ENCODE data around the gene PSMC4. TPM values are rescaled to one million over a fixed set of nuclear protein-coding genes. Genes with fewer than 3 reads are reported as not detected.

The PSMC4 gene
- polyA plus RNA-seq, 4 donors = 70.4 to 111 (median 91.6) TPM

DNA sequence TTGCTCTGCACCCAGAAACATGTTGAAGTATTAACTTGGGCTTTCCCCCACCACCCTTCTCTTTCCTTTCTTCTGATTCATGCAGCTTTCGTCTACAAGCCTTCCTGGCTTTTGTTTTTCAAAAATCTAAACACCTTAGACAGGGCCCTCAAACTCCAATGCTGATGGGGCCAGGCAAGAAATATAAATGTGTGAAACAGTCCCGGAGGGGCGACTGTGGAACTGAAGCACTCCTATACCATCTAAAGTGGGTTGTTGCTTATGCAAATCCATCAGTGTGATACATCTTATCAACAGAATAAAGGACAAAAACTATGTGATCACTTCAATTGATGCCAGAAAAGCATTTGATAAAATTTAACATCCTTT is 42.6 kb upstream of the PSMC4 start:
- WGBS, 3 donors = 89 to 93% (median 92%) methylated on average over 3 of the region's 3 CpGs
- H3K4me3 ChIP-seq (ENCODE audit: low read depth in 1 of 3, low read length in 3 of 3) = no peak overlapping the region

DNA sequence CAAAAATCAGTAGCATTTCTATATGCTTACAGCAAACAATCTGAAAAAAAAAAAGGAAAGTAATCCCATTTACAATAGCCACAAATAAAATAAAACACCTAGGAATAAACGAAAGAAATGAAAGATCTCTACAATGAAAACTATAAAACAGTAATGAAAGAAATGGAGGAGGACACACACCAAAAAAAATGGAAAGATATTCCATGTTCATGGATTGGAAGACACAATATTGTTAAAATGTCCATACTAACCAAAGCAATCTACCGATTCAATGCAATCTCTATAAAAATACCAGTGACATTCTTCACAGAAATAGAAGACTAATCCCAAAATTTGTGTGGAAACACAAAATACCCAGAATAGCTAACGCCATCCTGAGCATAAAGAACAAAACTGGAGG is 41.2 kb upstream of the PSMC4 start:
- Histone ChIP-seq H3K27ac (ENCODE audit: low read depth in 1 of 3, low read length in 2 of 3) (no peak overlapping the region), H3K4me3 (ENCODE audit: low read depth in 1 of 3, low read length in 3 of 3) (no peak overlapping the region), H3K4me1 (ENCODE audit: control insufficient read depth in 3 of 3, insufficient read depth in 2 of 3, low read depth in 1 of 3, low read length in 2 of 3) (peaks cover 0 to 3% (median 2%) of the 10 kb centered on the region in 3 donors), H3K27me3 (ENCODE audit: control insufficient read depth in 3 of 3, insufficient read depth in 3 of 3, low read length in 3 of 3) (peaks cover 0 to 2% (median 0%) of the 10 kb centered on the region in 3 donors), H3K36me3 (ENCODE audit: control insufficient read depth in 3 of 3, insufficient read depth in 2 of 3, low read depth in 1 of 3, low read length in 3 of 3) (peaks cover 0 to 19% (median 0%) of the 10 kb centered on the region in 3 donors), H3K9me3 (ENCODE audit: control insufficient read depth in 2 of 2, insufficient read depth in 1 of 2, low read depth in 1 of 2, low read length in 1 of 2) (no peaks in the 10 kb centered on the region)
- FAIRE-seq (no peak), DNase-seq (no peak)
- 85 to 94% (median 92%) methylated on average over 3 of the region's 3 CpGs for WGBS, 3 donors

More for the DNA sequence above, 42.6 kb upstream of the PSMC4 start:
- Histone ChIP-seq H3K36me3 (ENCODE audit: control insufficient read depth in 3 of 3, insufficient read depth in 2 of 3, low read depth in 1 of 3, low read length in 3 of 3) (peaks cover 0 to 19% (median 0%) of the 10 kb centered on the region in 3 donors), H3K27me3 (ENCODE audit: control insufficient read depth in 3 of 3, insufficient read depth in 3 of 3, low read length in 3 of 3) (peaks cover 0 to 2% (median 0%) of the 10 kb centered on the region in 3 donors), H3K9me3 (ENCODE audit: control insufficient read depth in 2 of 2, insufficient read depth in 1 of 2, low read depth in 1 of 2, low read length in 1 of 2) (no peaks in the 10 kb centered on the region), H3K27ac (ENCODE audit: low read depth in 1 of 3, low read length in 2 of 3) (no peak overlapping the region), H3K4me1 (ENCODE audit: control insufficient read depth in 3 of 3, insufficient read depth in 2 of 3, low read depth in 1 of 3, low read length in 2 of 3) (no peaks in the 10 kb centered on the region)
- DNase-seq = no peak
- no peak for FAIRE-seq

- Histone ChIP-seq H3K4me3 (ENCODE audit: low read depth in 1 of 3, low read length in 3 of 3) (peak within 1 kb of the TSS in 1 of 3 donors; percentile 36), H3K4me1 (ENCODE audit: control insufficient read depth in 3 of 3, insufficient read depth in 2 of 3, low read depth in 1 of 3, low read length in 2 of 3) (peaks cover 0 to 22% (median 2%) of the 10 kb centered on the region in 3 donors), H3K27ac (ENCODE audit: low read depth in 1 of 3, low read length in 2 of 3) (peak within 1 kb of the TSS in 1 of 3 donors; percentile 63), H3K9me3 (ENCODE audit: control insufficient read depth in 2 of 2, insufficient read depth in 1 of 2, low read depth in 1 of 2, low read length in 1 of 2) (peaks cover 0 to 2% of the 10 kb centered on the region in 2 donors), H3K36me3 (ENCODE audit: control insufficient read depth in 3 of 3, insufficient read depth in 2 of 3, low read depth in 1 of 3, low read length in 3 of 3) (peaks cover 0 to 3% (median 0%) of the 10 kb centered on the region in 3 donors), H3K27me3 (ENCODE audit: control insufficient read depth in 3 of 3, insufficient read depth in 3 of 3, low read length in 3 of 3) (peaks cover 0 to 2% (median 0%) of the 10 kb centered on the region in 3 donors)
- no peak for FAIRE-seq
- peak; percentile 56 to 78 for DNase-seq
- 76 to 80% (median 79%) methylated on average over 5 of the region's 5 CpGs for WGBS, 3 donors
Observed at GRCh38 chr19:39934584-39935363, 36.2 kb upstream of the PSMC4 start, which contains the start of gene FCGBP. TSS of gene FCGBP (minus strand) at chr19:39934634.

DNA sequence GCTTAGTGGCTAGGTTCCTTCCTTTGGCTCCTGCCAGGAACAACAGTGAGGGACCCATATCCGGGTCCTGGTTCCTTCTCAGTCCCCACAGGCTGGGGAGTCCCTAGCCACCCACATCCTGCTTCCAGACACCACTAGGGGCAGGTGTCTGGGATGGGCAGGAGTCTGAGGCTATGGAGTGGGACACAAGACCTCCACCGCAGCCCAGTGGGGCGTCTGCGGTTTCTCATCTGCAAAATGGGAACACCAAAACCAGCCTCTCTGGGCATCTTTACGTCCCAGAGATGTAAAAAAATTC is 35.7 kb upstream of the PSMC4 start:
- Histone ChIP-seq H3K27ac (ENCODE audit: low read depth in 1 of 3, low read length in 2 of 3) (peak overlapping the region in 2 of 3 donors; percentile 36 to 63), H3K9me3 (ENCODE audit: control insufficient read depth in 2 of 2, insufficient read depth in 1 of 2, low read depth in 1 of 2, low read length in 1 of 2) (peaks cover 0 to 3% of the 10 kb centered on the region in 2 donors), H3K27me3 (ENCODE audit: control insufficient read depth in 3 of 3, insufficient read depth in 3 of 3, low read length in 3 of 3) (peaks cover 0 to 2% (median 0%) of the 10 kb centered on the region in 3 donors), H3K36me3 (ENCODE audit: control insufficient read depth in 3 of 3, insufficient read depth in 2 of 3, low read depth in 1 of 3, low read length in 3 of 3) (peaks cover 0 to 3% (median 0%) of the 10 kb centered on the region in 3 donors), H3K4me3 (ENCODE audit: low read depth in 1 of 3, low read length in 3 of 3) (no peak overlapping the region), H3K4me1 (ENCODE audit: control insufficient read depth in 3 of 3, insufficient read depth in 2 of 3, low read depth in 1 of 3, low read length in 2 of 3) (peaks cover 0 to 22% (median 2%) of the 10 kb centered on the region in 3 donors)
- WGBS, 3 donors = 86 to 96% (median 91%) methylated on average over 5 of the region's 5 CpGs
- DNase-seq (no peak), FAIRE-seq (no peak)

DNA sequence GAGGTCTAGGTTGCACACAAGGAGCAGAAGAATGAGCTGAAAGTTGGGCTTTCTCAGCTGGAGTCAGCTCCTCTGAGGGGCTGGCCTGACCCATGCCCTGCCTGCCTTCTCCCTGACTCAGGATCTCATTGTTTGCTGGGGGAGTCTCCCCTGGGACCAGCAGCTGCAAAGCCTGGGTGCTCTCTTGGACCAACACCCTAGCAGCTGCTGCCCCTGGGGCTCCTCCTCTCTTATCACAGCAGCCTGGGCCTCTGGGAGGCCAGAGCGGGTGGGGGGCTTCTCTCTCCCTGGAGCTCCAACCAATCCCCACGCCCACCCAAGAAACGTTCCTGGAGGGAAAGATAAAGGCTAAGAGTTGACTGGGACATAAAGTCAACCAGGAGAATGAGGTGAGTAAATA is 34.9 kb upstream of the PSMC4 start:
- peak overlapping the region in 2 of 3 donors; percentile 36 to 63 for H3K27ac ChIP-seq (ENCODE audit: low read depth in 1 of 3, low read length in 2 of 3)
- WGBS, 3 donors = 6 to 45% (median 25%) methylated on average over 3 of the region's 3 CpGs
- no peak for FAIRE-seq
- H3K9me3 ChIP-seq (ENCODE audit: control insufficient read depth in 2 of 2, insufficient read depth in 1 of 2, low read depth in 1 of 2, low read length in 1 of 2) = peaks cover 0 to 4% of the 10 kb centered on the region in 2 donors
- peak; percentile 63 to 65 for DNase-seq
- H3K4me3 ChIP-seq (ENCODE audit: low read depth in 1 of 3, low read length in 3 of 3) = no peak overlapping the region
- H3K36me3 ChIP-seq (ENCODE audit: control insufficient read depth in 3 of 3, insufficient read depth in 2 of 3, low read depth in 1 of 3, low read length in 3 of 3) = peaks cover 0 to 3% (median 0%) of the 10 kb centered on the region in 3 donors
- peaks cover 2 to 22% (median 2%) of the 10 kb centered on the region in 3 donors for H3K4me1 ChIP-seq (ENCODE audit: control insufficient read depth in 3 of 3, insufficient read depth in 2 of 3, low read depth in 1 of 3, low read length in 2 of 3)
- H3K27me3 ChIP-seq (ENCODE audit: control insufficient read depth in 3 of 3, insufficient read depth in 3 of 3, low read length in 3 of 3) = peaks cover 0 to 2% (median 0%) of the 10 kb centered on the region in 3 donors

DNA sequence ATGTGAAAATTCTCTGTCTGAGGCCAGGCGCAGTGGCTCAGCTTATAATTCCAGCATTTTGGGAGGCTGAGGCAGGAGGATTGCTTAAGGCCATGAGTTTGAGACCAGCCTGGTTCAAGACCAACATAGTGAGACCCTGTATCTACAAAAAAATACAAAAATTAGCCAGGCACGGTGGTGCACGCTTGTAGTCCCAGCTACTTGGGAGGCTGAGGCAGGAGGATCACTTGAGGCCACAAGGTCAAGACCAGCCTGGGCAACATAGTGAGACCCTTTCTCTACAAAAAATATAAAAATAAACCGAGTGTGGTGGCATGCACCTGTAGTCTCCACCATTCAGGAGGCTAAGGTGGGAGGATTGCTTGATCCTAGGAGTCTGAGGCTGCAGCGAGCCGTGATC is 34.3 kb upstream of the PSMC4 start:
- H3K27me3 ChIP-seq (ENCODE audit: control insufficient read depth in 3 of 3, insufficient read depth in 3 of 3, low read length in 3 of 3) = peaks cover 0 to 2% (median 0%) of the 10 kb centered on the region in 3 donors
- FAIRE-seq = no peak
- H3K4me1 ChIP-seq (ENCODE audit: control insufficient read depth in 3 of 3, insufficient read depth in 2 of 3, low read depth in 1 of 3, low read length in 2 of 3) = peaks cover 4 to 28% (median 6%) of the 10 kb centered on the region in 3 donors
- H3K4me3 ChIP-seq (ENCODE audit: low read depth in 1 of 3, low read length in 3 of 3) = no peak overlapping the region
- H3K9me3 ChIP-seq (ENCODE audit: control insufficient read depth in 2 of 2, insufficient read depth in 1 of 2, low read depth in 1 of 2, low read length in 1 of 2) = peaks cover 0 to 6% of the 10 kb centered on the region in 2 donors
- DNase-seq = no peak
- H3K36me3 ChIP-seq (ENCODE audit: control insufficient read depth in 3 of 3, insufficient read depth in 2 of 3, low read depth in 1 of 3, low read length in 3 of 3) = peaks cover 0 to 3% (median 0%) of the 10 kb centered on the region in 3 donors
- WGBS, 3 donors = 91 to 95% (median 91%) methylated on average over 6 of the region's 6 CpGs
- H3K27ac ChIP-seq (ENCODE audit: low read depth in 1 of 3, low read length in 2 of 3) = peak overlapping the region; percentile 8 to 63 (median 30)

DNA sequence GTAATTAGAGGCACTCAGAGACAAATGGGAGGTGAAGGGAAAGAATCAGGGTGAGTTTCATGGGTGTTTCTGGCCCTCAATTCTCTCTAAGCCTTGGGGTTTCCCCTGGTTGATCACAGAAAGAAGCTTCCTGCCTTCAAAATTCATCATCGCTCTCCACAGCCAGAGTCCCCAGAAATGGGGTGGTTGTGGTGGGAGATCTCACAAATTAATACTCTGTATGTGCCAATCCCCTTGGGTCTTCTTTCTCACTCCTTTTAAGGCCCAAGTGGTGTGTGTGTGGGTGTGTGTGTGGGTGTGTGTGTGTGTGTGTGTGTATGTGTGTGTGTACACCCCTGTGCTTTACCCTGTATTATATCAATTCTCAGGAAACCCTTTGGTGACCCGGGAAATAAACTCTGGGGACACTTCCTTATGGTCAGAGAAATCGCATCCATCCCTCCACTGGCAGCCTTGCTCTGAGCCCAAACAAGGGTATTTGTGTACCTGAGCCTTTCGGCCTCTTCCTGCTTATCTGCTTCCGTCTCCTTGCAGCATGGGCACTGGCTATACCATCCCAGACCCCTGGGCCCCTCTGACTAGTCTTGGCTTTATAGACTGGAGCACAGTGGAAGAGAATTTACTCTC is 33.8 kb upstream of the PSMC4 start:
- no peak for DNase-seq
- 74 to 82% (median 75%) methylated on average over 5 of the region's 5 CpGs for WGBS, 3 donors
- peaks cover 0 to 6% of the 10 kb centered on the region in 2 donors for H3K9me3 ChIP-seq (ENCODE audit: control insufficient read depth in 2 of 2, insufficient read depth in 1 of 2, low read depth in 1 of 2, low read length in 1 of 2)
- peak overlapping the region in 2 of 3 donors; percentile 8 to 19 for H3K27ac ChIP-seq (ENCODE audit: low read depth in 1 of 3, low read length in 2 of 3)
- FAIRE-seq = no peak
- H3K4me3 ChIP-seq (ENCODE audit: low read depth in 1 of 3, low read length in 3 of 3) = no peak overlapping the region
- H3K4me1 ChIP-seq (ENCODE audit: control insufficient read depth in 3 of 3, insufficient read depth in 2 of 3, low read depth in 1 of 3, low read length in 2 of 3) = peaks cover 6 to 34% (median 6%) of the 10 kb centered on the region in 3 donors
- peaks cover 0 to 3% (median 0%) of the 10 kb centered on the region in 3 donors for H3K36me3 ChIP-seq (ENCODE audit: control insufficient read depth in 3 of 3, insufficient read depth in 2 of 3, low read depth in 1 of 3, low read length in 3 of 3)
- peaks cover 0 to 2% (median 0%) of the 10 kb centered on the region in 3 donors for H3K27me3 ChIP-seq (ENCODE audit: control insufficient read depth in 3 of 3, insufficient read depth in 3 of 3, low read length in 3 of 3)

- Histone ChIP-seq H3K9me3 (ENCODE audit: control insufficient read depth in 2 of 2, insufficient read depth in 1 of 2, low read depth in 1 of 2, low read length in 1 of 2) (peaks cover 0 to 6% of the 10 kb centered on the region in 2 donors), H3K36me3 (ENCODE audit: control insufficient read depth in 3 of 3, insufficient read depth in 2 of 3, low read depth in 1 of 3, low read length in 3 of 3) (peaks cover 0 to 3% (median 0%) of the 10 kb centered on the region in 3 donors), H3K4me1 (ENCODE audit: control insufficient read depth in 3 of 3, insufficient read depth in 2 of 3, low read depth in 1 of 3, low read length in 2 of 3) (peaks cover 6 to 40% (median 8%) of the 10 kb centered on the region in 3 donors), H3K27me3 (ENCODE audit: control insufficient read depth in 3 of 3, insufficient read depth in 3 of 3, low read length in 3 of 3) (peaks cover 0 to 2% (median 0%) of the 10 kb centered on the region in 3 donors), H3K4me3 (ENCODE audit: low read depth in 1 of 3, low read length in 3 of 3) (no peak overlapping the region), H3K27ac (ENCODE audit: low read depth in 1 of 3, low read length in 2 of 3) (no peak overlapping the region)
- 48 to 73% (median 65%) methylated on average over 2 of the region's 2 CpGs for WGBS, 3 donors
- no peak for DNase-seq
- no peak for FAIRE-seq
Observed at GRCh38 chr19:39937787-39938186, 33.2 kb upstream of the PSMC4 start.
